Measurements from ENCODE around the gene SPRED3.
"Not testable (repeated sequence)": the region's sequence is repeated elsewhere in the genome, so short reads cannot be mapped to it uniquely, and the experiment has no call there.

The SPRED3 gene

GRCh38 chr19:38420935-38421334, 32.4 kb downstream of the SPRED3 start:
- DNase-seq (ENCODE audit: low spot score), result no peak

GRCh38 chr19:38421856-38422255, 33.4 kb downstream of the SPRED3 start:
- no peak for DNase-seq (ENCODE audit: low spot score)

GRCh38 chr19:38422438-38422837, 33.9 kb downstream of the SPRED3 start:
- DNase-seq (ENCODE audit: low spot score), result no peak

- DNase-seq (ENCODE audit: low spot score), result no peak
Observed at GRCh38 chr19:38424272-38424671, 35.8 kb downstream of the SPRED3 start.

GRCh38 chr19:38425222-38425809, 36.8 kb downstream of the SPRED3 start:
- DNase-seq (ENCODE audit: low spot score), result no peak

GRCh38 chr19:38425810-38426466, 37.4 kb downstream of the SPRED3 start, which contains the start of gene RASGRP4:
TSS of gene RASGRP4 (minus strand) at chr19:38426219. CDS start at chr19:38426091, 128 bp downstream.
- peak; percentile 32 for DNase-seq (ENCODE audit: low spot score)

GRCh38 chr19:38427035-38427677, 38.7 kb downstream of the SPRED3 start:
- DNase-seq (ENCODE audit: low spot score), result not testable (repeated sequence)

GRCh38 chr19:38429055-38429810, 40.7 kb downstream of the SPRED3 start:
- DNase-seq (ENCODE audit: low spot score), result no peak

GRCh38 chr19:38429811-38430156, 41.3 kb downstream of the SPRED3 start:
- DNase-seq (ENCODE audit: low spot score), result no peak

- no peak for DNase-seq (ENCODE audit: low spot score)
Observed at GRCh38 chr19:38430931-38431330, 42.4 kb downstream of the SPRED3 start.

GRCh38 chr19:38433268-38433733, 44.8 kb downstream of the SPRED3 start, which contains the start of gene RYR1:
TSS of gene RYR1 (plus strand) at chr19:38433691. CDS start at chr19:38433830, 139 bp downstream.
- DNase-seq (ENCODE audit: low spot score), result peak; percentile 89

GRCh38 chr19:38434549-38435051, 46.1 kb downstream of the SPRED3 start:
- DNase-seq (ENCODE audit: low spot score), result no peak

- no peak for DNase-seq (ENCODE audit: low spot score)
Observed at GRCh38 chr19:38437295-38437694, 48.8 kb downstream of the SPRED3 start.

- no peak for DNase-seq (ENCODE audit: low spot score)
Observed at GRCh38 chr19:38437917-38438316, 49.4 kb downstream of the SPRED3 start.

- no peak for DNase-seq (ENCODE audit: low spot score)
Observed at GRCh38 chr19:38440592-38440991, 52.1 kb downstream of the SPRED3 start.

GRCh38 chr19:38441657-38442348, 53.3 kb downstream of the SPRED3 start:
- DNase-seq (ENCODE audit: low spot score), result no peak

- DNase-seq (ENCODE audit: low spot score), result no peak
Observed at GRCh38 chr19:38442736-38443135, 54.2 kb downstream of the SPRED3 start.

- no peak for DNase-seq (ENCODE audit: low spot score)
Observed at GRCh38 chr19:38443458-38443999, 55.0 kb downstream of the SPRED3 start.

- DNase-seq (ENCODE audit: low spot score), result no peak
Observed at GRCh38 chr19:38444026-38444425, 55.5 kb downstream of the SPRED3 start.

GRCh38 chr19:38445362-38445761, 56.9 kb downstream of the SPRED3 start:
- no peak for DNase-seq (ENCODE audit: low spot score)

GRCh38 chr19:38448225-38448624, 59.7 kb downstream of the SPRED3 start:
- DNase-seq (ENCODE audit: low spot score), result no peak
